GM21390 (cell line): ENCODE measurements around the gene NLRP1.

ENCODE experiments used
- ATAC-seq: cut with Tn5 transposase; IDR thresholded peaks from one replicate; pipeline ENCODE4 v1.9.1; 2021; ENCODE audit not compliant: unreplicated experiment

Gene NLRP1

DNA sequence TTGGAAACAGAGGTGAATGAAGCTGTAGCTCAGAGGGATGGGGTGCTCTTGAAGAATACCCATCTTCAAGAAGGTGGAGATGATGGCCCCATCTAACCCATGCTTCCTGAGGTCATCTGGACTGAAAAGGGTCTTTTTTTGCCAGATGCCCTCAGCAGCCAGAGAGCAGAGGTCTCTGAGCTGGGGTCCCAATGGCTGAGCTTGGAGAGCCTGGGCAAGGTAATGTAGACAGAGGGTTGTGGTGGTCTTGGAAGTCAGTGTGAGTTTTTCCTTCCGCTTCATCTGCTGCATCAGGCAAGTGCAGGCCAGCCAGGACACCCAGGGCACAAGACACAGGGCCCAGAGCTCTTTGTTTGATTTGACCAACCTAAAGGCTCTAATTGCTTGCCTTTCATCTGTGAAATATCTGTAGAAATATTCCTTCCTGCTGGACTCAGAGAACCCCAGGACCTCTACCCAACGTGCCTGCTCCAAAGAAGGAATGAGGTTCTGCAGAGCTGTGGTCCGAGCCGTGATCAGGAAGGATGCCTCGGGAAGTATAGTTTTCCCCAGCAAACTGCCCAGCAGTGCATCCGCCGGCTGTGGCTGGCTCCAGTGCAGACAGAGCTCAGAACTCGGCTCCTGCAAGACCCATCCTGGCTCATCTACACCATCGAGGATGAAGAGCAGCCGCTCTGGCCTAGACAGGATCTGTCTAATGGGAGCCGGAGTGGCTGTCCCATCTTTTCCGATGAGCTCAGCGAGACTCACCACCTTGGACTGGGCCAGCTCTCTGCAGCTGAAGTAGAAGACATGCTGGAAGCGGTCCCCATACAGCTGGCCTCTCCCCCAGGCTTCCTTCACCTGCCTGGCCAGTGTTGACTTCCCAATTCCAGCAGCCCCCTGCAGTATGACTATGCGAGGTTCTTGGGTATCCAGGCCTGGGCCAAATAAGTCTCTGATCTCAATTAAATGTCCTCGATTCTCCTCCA, 25.2 kb downstream of the NLRP1 start:
- ATAC-seq = no peak

DNA sequence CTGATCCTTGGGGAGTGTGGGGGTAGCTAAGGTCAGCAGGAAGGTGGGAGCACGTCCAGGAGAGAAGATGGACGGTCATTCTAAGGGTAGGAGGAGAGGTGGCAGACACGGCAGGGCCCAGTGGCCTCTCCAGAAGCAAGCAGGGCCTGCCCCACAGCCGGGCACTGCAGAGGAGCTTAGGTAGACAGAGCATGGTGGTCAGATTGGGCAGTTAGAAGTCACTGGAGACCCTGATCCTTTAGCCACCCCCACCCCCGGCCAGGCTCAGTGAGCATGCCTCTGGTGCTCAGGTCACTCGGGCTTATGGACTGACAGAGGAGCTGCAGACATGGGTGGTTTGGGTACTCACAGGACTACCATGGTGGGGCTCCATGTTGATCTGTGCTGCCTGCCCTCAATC, 26.3 kb downstream of the NLRP1 start:
- no peak for ATAC-seq

DNA sequence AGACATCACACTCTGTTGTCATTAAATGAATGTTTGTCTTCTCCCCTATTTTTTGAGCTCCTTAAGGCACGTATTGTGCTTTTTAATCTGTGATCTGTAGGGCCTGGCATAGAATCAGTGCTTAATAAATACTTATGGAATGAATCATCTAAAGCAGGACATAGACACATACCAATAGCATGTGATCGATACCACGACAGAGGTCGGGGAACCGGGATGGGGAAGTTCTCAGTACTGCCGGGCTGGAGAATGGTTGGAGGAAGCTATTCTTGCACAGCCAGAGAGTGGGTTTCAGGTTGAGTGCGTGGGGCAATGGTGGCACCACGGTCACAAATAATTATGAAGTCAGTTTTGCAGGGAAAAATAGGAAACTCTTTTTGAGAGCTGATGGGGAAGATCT, 26.8 kb downstream of the NLRP1 start:
- ATAC-seq = no peak

DNA sequence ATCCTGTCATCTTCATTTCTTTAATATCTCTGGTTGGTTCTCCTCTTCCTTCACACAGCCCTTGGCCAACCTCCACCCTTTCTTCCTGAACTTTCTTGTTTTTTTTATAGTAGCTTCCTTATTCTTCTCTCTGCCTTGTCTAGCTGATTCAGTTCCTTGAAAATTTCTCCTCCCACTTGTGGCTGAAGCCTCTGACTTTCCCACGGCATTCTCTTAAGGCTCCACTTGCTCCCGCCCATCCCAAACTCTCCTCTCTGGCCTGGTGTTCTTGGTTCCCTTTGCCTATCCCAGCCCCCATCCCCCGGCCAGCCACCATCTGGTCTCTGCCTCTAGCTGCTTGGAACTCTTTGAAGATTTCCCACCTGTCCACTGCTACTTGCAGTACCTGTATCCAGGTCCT, 29.1 kb downstream of the NLRP1 start:
- ATAC-seq = no peak

DNA sequence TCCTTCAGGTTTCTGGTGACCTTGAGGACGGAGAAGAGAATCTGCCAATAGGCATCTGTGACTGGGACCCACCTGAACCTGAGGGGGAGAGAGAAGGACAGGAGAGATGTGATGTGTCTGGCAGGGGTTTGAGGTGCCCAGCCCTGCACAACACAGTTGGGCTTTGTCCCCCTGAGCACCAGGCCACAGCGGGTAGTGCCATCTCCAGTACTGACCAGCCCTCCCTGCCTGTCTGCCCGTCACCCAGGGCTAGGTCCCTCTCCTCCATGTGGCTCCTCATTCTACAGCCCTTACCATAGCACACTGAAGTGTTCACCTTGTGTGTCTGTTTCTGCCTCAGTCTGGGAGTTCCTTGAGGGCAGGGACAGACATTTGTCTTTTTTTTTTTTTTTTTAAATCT, 30.8 kb downstream of the NLRP1 start:
- no peak for ATAC-seq

DNA sequence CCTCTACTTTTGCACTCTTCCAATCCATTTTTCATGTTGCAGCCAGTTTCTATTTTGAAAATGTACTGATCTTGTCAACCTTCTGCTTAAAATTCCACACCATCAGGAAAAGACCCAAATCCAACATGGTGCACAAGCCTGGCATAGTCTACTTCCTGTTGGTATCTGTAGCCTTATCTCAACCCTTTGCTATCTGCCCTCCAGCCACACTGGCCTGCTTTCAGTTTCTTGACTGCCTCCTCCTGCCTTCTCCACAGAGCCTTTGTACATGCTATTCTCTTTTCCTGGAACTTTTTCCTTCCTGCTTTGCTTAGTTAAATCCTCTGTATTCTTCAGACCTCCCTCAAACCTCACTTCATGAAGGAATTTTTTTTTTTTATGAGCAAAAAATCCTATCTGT, 31.5 kb downstream of the NLRP1 start:
- ATAC-seq = no peak

DNA sequence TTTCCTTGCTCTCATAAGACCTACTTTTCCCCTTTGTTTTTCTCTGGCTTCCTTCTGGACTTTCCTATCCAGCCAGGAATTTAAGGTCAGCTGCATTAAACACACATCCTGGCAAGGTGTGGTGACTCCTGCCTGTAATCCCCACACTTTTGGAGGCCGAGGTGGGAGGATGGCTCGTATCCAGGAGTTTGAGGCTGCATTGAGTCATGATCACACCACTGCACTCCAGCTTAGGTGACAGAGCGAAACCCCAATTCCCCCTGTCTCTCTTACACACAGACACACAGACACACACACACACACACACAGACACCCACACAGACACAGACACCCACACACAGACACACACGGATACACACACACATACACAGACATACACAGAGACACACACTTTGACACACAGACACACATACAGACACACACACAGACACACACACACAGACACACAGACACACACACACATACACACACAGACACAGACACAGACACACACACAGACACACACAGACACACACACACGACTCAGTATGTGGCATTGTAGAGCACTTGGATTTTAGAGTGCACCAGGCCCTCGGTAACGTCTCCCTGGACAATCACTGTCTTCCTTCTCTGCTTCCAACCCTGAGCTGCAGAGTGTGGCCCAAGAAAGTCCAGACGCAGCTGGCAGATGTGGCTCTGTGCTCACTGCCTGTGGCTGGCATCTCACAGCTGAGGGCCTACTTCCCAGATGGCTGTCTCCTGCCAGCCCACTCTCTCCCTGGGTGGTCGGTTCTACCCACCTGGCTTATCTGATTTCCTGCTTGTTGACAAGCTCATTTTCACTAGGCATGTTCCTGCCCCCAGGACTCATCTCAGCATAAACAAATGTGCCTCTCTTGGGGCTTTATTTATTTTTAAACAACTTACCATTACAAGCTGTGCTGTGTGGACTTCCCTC, 39.0 kb downstream of the NLRP1 start:
- ATAC-seq = no peak

DNA sequence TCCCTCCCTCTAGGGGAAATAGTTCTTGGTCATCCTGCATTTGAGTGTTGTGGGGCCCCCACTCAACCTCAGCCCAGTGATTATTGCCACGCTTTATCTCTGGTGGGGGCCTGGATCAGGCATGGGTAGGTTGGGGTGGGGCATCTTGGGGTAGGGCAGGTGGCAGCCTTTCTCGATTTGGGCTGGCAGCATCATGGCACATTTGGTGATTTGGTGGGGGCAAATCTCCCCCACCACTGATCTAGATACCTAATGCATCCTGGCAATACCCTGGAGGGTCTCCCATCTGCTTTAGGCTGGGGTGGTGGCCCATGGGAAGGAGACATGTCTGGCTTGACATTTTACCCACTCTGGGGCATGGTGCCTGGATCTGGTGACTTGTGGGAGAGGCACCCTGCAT, 40.2 kb downstream of the NLRP1 start:
- ATAC-seq = no peak

DNA sequence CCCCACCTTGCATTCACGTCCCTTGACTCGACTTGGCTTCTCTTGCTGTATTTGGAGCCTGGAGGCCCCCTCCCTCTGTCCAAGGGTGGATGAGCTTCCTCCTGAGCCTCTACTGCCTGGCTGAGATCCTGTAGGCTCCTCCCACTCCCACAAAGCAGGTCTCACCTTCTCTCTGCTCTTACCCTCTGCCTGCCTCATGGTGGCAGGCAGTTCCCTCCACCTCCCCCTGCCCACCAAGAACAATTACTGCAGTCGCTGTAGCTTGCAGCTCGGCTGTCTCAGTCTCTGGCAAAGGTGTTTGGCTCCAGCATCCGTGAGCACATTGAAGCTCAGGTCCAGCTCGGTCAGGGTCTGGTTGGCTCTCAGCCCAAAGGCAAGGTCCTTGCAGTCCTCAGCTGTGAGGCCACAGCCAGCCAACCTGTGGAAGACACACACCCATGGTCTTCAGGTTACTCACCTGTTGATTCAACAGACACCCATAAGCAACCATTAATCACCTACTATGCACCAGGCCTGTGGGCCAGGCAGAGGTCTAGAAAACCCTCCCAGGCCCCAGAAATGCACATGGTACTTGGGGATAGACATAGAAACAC, 42.6 kb downstream of the NLRP1 start:
- ATAC-seq = no peak

DNA sequence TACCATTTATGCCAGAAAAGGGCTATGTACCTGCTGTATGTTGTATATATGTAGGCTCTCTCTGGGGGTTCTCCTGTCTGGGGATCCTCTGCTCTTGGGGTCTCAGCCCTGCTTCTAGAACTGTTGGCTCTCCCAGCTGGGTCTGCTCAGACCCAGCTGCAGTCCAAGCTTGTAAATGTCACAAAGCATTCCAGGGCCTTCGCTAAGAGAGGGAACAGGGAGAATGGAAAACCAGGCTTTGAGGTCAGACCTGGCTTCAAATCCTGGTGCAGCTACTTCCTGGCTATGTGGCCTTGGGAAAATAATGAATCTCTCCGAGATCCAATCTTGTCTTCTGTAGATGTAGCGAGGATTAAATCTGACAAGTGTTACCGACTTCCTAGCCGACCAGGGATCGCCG, 44.0 kb downstream of the NLRP1 start:
- no peak for ATAC-seq

DNA sequence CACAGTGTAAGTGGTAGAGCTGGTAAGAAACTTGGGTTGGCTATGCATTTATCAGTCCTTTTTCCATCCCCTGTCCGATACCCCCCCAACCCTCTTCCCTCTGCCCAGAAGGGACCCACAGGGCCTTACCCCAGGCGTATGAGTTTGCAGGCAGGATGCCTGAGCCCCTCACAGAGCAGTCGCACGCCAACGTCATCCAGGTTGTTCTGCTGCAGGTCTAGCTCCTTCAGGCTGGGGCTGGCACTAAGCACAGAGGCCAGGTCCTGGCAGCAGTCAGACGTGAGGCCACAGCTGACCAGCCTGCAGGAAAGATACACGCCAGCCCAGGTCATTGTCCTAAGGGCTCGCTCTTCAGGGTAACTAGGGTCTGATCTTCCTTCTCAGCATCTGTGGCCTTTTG, 45.0 kb downstream of the NLRP1 start:
- ATAC-seq = no peak

DNA sequence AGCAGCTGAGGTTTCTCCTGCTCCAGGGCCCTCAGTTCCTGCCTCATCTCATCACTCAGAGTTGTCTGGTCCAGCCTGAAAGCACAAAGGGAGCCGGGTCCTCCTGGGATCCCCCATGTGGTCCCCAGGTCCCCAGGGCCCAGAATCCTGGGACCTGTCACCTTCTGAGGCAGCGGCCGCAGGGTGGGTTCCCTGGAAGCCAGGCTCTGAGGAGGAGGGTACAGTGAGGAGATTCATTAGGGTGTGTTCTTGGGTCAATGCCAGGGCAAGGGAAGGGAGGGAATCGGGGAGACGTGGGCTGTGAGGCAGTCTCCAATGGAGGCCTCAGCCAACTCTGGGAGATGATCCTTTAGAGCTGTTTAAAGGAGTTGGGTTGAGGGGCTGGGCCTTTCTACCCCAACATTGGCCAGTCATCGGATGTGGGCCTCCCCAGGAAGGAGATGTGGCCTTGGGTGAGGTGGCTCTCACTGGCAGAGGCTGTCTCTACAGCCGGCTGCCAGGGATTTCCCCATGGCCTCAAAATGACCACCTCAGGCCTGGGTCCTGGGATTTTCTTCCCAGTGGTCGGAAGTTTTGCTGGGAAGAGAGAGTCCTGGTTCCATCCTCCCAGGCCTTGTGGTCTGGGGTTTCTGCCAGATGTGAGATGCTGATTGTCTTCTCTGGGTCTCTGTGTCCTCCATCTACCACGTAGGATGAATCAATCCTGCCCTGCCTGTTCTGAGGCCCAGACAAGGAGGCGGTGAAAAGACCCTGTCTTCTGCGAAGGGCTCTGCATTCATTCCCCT, 47.3 kb downstream of the NLRP1 start:
- no peak for ATAC-seq

DNA sequence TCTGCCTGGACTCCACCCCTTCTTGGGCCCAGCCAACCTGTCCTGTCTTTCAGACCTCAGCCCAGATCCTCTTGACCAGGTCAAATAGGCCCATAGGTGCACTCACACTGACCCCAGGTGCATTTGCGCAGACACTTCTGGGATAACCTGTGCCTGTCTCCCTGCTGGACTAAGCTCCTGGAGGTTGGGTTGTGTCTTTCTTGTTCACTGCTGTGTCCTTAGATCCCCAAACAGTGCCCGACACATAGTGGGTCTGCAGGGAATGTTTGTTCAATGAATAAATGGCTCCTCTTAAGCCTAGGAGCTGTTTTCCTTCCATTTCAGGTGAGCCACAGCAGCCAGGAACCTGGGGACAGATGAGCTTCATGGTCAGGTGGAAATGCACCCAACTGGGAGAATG, 48.9 kb downstream of the NLRP1 start:
- no peak for ATAC-seq

DNA sequence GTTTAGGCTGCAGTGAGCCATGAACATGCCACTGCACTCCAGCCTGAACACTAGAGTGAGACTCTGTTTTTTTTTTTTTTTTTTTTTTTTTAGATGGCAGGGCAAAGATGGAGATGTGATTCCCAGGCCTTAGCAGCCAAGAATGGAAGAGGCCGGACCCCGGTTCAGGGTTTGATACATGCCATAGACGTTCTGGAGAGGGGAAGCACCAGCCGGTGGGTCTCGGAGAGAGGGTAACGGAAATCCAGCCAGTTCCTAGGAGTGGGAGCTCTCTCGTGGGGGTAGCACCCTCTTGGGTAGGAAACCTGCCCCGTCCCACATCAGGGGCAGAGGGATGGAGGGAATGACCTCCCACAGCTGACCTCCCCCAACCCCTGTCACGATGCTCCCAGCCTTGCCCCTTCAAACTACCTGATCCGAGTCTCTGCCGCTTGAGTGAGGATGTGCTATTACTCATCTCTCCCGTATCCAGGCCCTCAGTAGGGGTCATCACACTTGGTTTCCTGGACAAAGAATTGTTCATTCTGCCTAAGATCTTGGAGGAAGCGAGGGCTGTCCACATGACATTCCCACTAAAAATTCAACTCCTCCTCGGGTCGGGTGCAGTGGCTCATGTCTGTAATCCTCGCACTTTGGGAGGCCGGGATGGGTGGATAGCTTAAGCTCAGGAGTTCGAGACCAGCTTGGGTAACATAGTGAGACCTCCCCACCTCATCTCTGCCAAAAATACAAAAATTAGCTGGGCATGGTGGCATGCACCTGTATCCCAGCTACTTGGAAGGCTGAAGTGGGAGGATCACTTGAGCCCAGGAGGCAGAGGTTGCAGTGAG, 50.6 kb downstream of the NLRP1 start:
- ATAC-seq = no peak

DNA sequence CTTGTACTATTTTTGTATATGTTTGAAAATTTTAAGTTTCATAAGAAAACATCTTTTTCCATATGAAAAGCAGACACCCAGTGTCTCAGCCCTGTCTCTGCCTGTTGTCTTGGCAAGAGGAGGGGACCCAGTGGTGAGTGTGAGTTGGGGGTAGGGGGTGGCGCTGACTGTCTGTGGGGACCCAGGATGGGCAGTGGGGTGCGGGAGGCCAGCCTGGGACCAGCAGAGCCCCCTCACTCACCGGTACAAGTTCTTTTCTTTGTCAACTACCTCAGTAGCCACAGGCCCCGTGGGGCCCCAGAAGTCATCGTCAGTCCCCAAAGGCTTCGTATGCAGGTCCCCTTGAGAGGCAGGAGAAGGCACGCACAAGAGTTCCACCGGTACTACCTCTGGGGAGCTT, 51.7 kb downstream of the NLRP1 start:
- ATAC-seq = no peak

DNA sequence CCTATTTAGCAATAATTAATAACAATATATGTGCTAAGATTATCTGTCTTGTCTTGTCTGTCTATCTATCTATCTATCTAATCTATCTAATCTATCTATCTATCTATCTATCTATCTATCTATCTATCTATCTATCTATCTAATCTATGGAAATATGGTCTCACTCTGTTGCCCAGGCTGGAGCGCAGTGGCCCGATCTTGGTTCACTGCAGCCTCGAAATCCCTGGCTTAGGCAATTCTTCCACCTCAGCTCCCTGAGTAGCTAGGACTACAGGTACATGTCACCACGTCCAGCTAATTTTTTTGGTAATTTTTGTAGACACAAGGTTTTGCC, 53.3 kb downstream of the NLRP1 start:
- ATAC-seq = no peak

DNA sequence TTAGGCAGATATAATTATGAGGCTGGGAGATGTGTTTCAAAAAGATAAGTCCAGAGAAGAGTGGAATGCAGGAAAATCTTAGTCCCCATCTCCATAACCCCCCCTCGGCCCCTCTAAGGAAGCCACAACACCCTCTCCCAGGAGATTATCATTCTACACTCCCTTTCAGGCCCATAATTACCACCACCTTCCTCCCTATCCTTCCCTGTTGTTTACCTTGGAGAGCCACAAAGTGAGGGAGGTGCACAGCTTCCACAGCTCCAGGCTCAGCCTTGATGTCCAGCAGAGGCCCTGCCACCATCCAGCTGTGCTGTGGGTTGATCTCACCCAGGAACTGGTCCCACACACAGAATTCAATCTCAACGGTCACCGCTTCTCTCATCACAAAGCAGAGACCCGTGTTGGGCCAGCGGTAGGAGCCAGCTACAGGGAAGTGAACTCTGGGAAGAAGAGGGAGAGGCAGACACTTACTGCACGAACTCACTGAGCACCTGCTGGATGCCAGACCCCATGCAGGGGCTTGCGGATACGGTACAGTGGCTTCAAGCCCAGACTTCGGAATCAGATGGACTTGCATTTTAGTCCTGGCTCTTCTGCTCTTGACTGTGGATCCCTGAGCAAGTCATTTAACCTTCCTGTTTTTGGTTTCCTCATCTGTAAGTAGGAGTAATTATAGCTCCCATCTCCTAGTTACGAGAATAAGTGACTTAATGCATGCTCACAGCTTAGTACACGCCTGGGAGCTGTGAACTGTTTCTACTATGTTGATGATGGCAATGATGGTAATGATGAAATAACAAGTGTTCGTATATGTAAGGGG, 53.8 kb downstream of the NLRP1 start:
- ATAC-seq = no peak

DNA sequence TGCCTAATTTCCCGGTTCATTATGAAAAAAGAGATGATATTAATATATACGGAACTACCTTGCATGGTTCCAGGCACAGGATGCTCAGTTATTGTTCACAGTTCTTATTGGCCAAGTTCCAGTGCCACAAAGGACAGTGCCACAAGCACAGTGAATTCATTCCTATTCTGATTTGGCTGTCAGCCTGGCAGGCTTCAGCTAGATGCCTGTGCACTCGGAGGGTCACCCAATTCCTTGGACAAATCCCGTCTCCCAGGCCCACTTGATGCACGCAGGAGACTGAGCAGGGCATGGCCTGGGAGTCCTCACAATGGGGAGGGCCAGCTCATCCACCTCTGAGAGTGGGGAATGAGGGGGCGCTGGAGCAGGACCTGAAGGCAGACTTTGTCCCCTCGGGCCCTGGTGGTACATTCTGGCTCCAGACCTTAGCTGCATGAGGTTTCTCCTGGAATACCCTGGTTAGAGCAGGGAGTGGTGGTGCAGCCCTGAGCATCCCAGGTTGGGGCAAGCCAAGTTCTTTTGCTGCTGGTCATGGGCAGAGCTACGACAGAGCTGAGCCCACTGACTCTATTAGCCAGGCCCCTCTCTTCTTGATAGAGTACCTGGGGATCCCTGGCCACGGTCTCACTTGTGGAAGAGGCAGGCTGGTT, 56.6 kb downstream of the NLRP1 start:
- no peak for ATAC-seq
